A172 (cell line): ENCODE measurements around the gene HIGD1A. TPM values are rescaled to one million over a fixed set of nuclear protein-coding genes. Genes with fewer than 3 reads are reported as not detected.

Source experiments
- DNase-seq: peaks from one replicate; pipeline ENCODE4 v3.0.0-alpha.2; 2015; ENCODE audit warnings: low spot score
- total RNA-seq: library from RNA; depleted of rRNA; stranded (reverse); fragments of >200 nt; shearing (Covaris generic); gene quantifications from 2 replicates; pipeline ENCODE4 v1.2.3, GENCODE V29; 2014; rRNA removed

HIGD1A gene
- total RNA-seq: 249 and 254 TPM in 2 replicates

- DNase-seq: peak; percentile 82
Observed at GRCh38 chr3:42804106-42804830, at the start of gene HIGD1A. HIGD1A (minus strand) TSS chr3:42804490; CDS start chr3:42794253, 10,237 bp downstream.

- DNase-seq: no peak
Observed at GRCh38 chr3:42853739-42854302, 49.5 kb upstream of the HIGD1A start.

GRCh38 chr3:42853056-42853455, 48.8 kb upstream of the HIGD1A start:
- no peak for DNase-seq

GRCh38 chr3:42852441-42852840, 48.2 kb upstream of the HIGD1A start:
- DNase-seq: no peak

- DNase-seq: no peak
Observed at GRCh38 chr3:42851228-42851834, 47.0 kb upstream of the HIGD1A start.

GRCh38 chr3:42850263-42850662, 46.0 kb upstream of the HIGD1A start:
- DNase-seq: no peak

- no peak for DNase-seq
Observed at GRCh38 chr3:42849017-42849416, 44.7 kb upstream of the HIGD1A start.

- DNase-seq: no peak
Observed at GRCh38 chr3:42847731-42848130, 43.4 kb upstream of the HIGD1A start.

GRCh38 chr3:42846685-42847522, 42.6 kb upstream of the HIGD1A start:
- no peak for DNase-seq

GRCh38 chr3:42844815-42845214, 40.5 kb upstream of the HIGD1A start:
- no peak for DNase-seq

GRCh38 chr3:42844412-42844713, 40.1 kb upstream of the HIGD1A start:
- DNase-seq: no peak

GRCh38 chr3:42843713-42844411, 39.6 kb upstream of the HIGD1A start:
- no peak for DNase-seq

GRCh38 chr3:42841332-42841731, 37.0 kb upstream of the HIGD1A start:
- DNase-seq: no peak

- DNase-seq: peak; percentile 57
Observed at GRCh38 chr3:42839616-42840015, 35.3 kb upstream of the HIGD1A start.

GRCh38 chr3:42838571-42838970, 34.3 kb upstream of the HIGD1A start:
- DNase-seq: no peak

- no peak for DNase-seq
Observed at GRCh38 chr3:42836150-42837123, 32.1 kb upstream of the HIGD1A start.

GRCh38 chr3:42831321-42831713, 27.0 kb upstream of the HIGD1A start:
- peak; percentile 71 for DNase-seq

GRCh38 chr3:42830437-42831320, 26.4 kb upstream of the HIGD1A start:
- peak; percentile 12 for DNase-seq

GRCh38 chr3:42829628-42830436, 25.5 kb upstream of the HIGD1A start:
- DNase-seq: no peak
